ELR (cell line): ENCODE data around the gene STXBP6.
"Not testable (repeated sequence)": the region's sequence is repeated elsewhere in the genome, so short reads cannot be mapped to it uniquely, and the experiment has no call there.

Source experiments
- DNase-seq: peaks from one replicate; pipeline ENCODE4 v3.0.0-alpha.2; 2015; ENCODE audit warnings: low read depth

Gene STXBP6

DNA sequence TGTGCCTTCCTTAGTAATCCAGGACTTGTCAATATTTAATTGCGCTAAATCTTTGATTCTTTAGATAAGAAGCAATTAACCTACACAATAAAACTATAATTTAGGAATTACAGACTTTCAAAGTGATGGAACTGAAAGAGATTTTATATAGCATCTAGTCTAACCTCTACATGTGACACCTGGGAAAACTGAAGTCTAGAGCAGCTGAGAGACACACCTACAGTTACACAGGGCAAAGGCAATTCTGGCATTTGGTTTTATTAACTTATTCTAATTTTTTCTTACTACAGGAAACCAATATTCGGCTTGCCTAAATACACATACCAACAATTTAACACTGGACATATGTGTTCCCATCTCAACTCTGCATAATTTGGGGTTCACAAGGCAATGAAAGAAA, 196.5 kb downstream of the STXBP6 start:
- DNase-seq: no peak

DNA sequence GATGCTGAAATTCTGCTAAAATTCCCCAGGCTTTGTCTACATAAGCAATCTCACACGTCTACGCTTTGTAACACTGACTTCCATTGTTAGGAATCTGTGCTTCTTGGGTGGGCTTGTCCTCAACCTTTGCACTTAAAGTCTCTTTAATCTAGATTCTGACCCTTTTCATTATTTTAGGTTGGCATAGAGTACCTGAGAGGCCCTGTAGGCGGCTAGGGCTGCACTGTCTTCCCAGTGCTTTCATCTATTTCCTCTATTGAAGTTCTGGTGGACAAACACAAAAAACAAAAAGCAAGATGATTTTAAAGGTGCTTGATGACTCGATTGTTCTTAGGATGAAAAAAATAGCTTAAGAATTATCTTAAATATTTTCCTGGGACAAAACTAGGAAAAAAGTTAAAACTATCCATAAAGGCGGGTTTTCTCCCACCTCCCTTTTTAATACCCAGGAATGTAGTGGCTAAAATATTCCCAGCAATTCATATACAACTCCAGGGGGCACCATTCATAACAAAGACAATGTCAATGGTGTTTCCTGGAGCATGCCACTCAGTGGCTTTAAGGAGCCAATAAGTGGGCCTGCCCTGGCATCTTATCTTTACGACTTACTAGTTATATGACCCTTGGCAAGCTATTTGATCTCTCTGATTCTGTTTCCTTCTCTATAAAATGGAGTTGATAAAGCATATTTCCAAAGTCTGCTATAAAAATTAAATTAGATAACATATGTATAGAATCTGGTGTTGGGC, 197.5 kb downstream of the STXBP6 start:
- DNase-seq: no peak

DNA sequence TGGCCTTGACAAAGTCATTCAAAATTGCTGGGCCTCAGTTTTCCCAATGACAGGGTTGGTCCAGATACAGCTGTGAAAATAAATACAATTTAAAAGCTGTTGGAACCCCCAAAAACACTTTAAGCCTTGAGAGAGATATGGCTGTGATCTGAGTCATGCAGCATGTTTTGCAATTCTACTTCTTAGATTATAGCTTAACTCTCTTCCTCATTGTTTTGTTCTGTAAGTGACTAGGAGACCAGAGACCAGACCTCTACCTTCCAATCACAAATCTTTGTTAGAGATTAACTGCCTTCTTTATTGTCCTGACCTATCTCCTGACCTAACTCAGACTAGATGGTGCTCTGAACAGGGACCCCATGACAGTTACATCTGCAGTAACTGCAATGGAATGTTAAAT, 198.1 kb downstream of the STXBP6 start:
- no peak for DNase-seq

DNA sequence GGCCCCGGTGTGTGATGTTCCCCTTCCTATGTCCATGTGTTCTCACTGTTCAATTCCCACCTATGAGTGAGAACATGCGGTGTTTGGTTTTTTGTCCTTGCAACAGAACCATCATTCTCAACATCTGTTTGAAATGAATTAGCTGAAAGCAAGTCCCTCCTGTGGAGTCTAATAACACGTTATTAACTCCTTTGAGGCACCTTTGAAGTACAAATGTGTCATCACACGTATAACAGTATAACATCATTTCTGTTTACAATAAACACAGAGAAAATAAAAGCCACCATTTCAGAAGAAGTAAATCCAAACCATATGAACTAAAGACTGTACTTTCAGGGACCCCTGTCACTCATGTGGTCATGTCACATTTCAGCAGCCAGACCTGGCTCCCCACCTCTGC, 198.5 kb downstream of the STXBP6 start:
- no peak for DNase-seq

DNA sequence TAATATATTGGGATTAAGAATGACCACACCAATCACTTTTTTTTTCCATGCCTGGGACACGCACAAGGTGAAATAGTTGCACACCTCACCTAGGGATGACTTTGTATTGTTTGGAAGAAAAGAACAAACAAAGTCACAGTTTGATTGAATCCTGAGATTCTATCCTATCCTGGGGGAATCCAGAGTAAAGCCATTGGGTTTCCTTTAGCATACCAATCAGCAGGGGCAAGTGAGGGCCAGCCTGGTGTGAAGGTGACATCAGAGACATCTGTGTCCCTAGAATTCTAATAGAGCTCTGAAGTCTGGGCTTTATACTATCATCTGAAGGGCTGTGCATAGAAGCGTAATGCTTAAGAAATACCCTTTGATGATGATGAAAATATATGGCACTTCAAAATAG, 199.9 kb downstream of the STXBP6 start:
- no peak for DNase-seq

DNA sequence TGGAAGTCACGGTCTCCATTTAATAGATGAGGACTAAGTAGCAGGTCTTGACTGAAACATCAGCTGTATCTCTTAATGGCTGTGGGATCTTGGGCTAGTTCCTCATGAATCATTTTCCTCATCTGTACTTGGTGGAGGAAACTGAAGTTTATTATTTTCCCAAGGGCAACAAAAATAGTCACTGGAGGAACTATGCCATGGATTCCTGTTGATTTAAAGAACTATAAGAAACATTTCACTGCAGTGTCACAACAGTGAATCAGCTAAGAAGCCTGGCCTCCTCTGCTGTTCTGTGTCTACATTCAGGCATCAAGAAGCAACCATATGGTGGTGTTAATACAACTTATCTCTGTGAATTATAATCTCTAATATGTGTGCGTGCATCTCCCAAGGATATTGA, 200.5 kb downstream of the STXBP6 start:
- no peak for DNase-seq

DNA sequence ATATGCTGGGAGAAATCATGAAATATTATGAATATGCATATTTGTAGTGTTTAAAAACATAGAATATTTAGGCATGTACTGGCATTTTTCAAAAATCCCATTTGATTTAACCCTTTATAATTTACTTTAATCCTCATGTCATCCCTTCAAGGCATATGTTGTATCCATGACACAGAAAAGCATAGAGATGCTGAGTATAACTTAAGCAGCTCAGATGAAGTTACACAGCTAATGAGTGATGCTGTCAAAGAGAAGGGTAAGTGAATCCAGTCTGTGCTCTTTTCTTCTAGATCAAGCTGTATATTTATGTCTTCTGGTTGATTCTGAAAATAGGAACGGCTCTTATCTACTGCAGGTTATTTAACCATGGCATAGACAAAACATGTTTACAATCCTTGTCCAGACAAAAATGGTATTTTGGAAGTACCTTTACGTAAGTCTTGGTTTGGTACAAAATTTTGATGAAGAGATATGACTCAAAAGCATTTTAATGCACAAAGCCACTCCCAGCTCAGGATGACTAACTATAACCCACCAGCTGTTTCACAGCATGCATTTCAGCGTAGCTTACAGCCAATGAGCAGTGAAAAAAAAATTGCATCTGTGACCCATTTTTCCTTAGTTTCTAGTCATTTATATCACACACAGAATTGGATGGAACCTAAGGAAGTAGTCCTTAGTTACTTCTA, 201.7 kb downstream of the STXBP6 start:
- DNase-seq: peak; percentile 34

DNA sequence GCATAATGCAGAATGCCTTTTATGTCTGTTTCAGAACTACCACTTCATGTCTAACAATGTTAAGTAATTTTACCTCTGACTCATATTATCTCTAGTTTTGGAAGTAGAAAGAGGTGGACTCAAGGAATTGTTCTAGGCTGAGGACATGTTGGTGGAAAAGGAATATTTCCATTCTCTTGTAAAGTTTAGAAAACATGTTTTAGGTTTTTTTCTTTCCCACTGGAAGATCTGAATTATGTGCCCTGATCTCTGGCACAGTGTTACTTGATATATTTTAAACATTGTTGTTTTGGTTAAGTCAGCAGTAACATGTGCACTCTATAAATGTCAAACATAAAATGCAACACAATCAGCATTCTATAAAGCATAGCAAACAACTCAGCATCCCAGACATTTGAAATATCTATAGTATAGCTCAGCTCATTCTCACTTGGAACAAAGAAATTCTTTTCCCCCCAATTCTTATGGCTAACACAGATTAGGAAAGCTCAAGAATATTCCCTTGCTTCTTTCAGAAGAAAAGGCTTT, 202.3 kb downstream of the STXBP6 start:
- DNase-seq: no peak

DNA sequence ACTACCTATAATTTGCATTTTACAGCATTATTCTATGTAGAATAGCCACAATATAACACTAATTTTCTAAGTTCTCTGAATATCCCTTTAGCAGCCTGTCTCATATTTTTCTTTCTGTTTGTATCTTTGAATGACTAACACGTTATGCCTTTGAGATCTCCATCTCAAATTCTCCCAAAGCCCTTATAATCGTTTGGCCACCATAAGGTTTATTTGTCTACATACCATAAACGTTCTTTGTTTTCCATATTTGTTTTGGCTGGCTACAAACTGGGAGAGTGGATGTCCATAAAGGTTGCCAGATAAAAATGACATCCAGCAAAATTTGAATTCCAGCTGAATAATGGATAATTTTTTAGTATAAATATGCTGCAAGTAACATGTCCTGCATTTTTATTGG, 203.7 kb downstream of the STXBP6 start:
- no peak for DNase-seq

DNA sequence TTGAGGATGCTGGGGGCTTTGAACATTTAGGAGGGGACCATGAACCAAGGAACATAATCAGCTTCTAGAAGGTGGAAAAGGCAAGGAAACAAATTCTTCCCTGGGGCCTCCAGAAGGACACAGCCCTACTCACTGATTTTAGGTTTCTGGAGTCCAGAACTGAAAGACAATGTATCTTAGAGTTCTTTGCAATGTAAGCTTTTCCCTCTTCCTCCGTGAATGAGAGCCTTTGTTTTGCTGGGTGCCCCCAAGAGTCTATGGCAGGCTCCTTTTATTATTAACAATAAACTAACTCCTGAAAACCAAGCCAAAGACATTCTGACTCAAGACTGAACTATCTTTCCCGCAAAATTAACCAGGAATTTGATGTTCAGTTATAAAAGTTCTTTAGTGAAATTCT, 204.1 kb downstream of the STXBP6 start:
- DNase-seq: no peak

DNA sequence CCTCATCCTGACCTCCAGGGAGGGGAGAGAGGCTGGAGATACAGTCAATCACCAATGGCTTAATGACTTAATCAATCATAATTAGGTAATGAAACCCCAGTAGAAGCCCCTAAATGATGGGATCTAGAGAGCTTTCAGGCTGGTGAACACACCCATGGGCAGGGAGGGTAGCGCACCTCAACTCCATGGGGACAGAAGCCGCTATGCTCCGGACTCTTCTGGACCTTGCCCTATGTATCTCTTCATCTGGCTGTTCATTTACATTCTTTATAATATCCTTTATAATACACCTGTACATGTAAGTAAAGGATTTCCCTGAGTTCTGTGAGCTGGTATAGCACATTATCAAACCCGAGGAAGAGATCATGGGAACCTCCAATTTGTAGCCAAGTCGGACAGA, 205.9 kb downstream of the STXBP6 start:
- no peak for DNase-seq

DNA sequence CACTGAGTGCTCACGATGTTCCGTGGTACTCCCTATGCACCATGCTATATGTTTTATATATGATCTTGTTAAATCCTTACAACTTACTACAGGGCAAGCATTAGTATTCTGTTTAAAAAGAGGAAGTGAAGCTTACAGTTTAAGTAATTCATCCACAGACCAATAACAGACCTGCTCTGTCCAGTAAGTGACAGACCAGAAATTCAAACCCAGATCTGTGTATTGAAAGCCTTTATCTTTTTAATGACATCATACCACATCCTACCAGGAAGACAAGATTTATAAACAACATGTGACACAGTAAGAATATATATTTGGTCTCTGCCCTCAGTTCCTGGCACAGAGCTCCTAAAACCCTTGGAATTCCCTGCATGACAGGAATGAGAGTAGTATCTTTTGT, 206.5 kb downstream of the STXBP6 start:
- DNase-seq: no peak

DNA sequence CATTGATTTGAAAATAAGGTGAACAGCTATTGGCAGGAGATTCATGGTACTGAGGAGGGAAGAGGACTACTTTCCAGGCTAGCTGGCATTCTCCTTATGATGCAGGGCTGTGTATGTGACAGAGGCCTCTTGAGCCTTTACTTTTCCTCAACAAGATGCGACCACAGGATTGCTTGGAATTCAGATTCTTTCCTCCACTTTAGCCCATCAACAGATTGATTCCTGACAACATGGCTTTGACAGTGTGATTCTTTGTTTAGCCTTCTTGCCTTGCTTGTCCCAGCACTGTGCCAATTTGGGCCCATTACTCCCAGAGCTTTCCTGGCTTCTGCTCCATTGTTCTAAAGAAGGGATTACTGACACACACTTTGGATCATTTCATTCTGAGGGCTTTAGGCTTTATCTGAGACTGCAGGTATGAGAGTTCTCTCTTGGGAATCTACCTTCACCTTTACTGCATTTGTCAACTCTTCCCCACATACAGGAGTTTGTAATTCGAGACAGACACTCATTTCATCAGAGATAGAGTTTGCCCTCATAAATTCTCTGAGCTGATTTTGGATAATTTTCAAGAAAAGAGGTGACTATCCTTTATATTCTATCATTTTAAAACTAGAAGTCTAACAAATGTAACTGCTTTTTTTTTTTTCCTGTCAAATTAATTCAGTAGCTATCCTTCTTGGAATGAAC, 209.6 kb downstream of the STXBP6 start:
- DNase-seq: no peak

DNA sequence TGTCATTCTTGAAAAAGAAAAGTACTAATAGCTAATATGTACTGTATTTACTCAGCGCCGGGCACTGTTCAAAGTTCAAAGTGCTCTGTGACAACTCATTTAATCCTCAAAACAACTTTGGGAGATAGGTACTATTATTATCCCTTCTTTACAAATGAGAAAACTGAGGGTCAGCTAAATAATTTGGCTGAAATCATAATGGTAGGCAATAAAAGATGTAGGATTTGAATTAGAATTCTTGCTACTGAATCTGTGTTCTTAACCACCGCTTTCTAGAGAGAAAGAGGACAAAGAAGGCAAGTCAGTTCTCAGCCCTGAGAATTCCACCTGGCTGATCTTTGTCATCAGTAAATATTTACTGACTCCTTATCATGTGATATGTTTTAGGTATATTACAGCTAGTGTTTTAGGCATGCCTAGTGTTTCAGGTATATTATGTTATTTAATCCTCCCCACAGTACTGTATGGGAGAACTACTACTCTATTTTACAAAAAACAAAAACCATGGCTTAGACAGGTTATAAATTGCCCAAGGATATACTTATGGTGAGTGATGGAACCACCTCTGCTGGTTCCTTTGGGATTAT, 210.2 kb downstream of the STXBP6 start:
- DNase-seq: no peak

DNA sequence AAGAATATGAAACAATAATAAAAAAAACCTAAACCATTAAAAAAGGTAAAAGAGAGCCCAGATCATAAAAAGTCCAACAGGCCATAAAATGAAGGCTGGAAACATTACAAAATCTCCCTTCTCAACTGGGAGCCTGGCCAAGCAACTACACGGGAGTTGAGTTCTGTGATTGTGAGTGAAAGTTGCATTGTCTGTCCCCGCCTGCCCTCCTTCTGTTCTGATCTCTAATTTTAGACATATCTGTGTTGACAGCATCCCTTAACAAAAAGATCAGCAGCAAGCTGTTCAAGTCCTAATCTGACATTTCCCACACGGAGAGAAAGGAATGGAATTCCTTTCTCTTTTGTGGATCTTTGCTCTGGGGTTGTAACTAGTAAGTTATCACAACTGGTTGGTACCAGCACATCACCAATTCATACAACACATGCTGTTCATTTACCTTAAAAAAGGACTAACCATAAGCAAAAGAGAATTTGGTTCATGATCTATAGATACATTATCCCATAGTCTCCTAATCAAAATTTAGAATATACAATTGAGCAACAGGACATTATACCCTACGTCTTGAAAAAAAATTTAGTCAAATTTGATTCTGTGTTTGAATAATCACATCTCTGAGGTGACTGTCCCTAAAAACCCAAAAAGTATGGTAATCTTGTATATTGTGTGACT, 210.9 kb downstream of the STXBP6 start:
- no peak for DNase-seq

DNA sequence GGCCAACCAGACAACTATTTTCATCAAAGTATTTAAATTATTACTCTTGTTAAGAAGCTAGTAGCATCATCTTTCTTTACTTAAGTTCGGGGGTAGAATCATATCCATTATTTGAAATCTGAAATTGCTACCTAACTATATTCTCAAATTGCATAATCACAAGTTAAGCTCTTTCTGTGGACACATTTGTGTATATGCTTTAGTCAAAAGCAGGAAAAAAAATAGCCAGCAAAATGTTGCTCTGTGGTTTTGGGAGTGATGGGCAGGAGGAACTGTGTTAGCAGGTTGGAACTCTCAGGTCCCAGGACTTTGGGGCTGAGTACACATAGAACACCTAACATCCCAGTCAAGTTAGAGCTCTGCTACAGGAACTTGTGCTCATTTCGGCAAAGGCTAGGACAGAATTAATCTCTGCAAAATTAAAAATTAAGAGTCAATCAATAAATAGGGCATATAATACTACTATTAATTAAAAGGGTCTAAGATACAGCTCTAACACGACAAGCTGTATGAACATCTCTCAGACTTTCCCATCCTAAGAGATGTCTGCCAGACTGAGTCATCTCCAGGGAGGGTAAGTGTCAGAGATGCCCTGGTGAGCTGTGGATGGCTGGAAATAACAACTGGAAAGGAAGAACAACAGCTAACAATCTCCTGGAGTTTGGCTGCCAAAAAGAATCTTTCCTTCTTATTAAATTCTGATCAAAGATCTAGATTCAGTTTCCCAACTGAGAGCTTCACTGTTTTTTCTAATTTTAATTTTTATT, 212.5 kb downstream of the STXBP6 start:
- DNase-seq: peak; percentile 10

DNA sequence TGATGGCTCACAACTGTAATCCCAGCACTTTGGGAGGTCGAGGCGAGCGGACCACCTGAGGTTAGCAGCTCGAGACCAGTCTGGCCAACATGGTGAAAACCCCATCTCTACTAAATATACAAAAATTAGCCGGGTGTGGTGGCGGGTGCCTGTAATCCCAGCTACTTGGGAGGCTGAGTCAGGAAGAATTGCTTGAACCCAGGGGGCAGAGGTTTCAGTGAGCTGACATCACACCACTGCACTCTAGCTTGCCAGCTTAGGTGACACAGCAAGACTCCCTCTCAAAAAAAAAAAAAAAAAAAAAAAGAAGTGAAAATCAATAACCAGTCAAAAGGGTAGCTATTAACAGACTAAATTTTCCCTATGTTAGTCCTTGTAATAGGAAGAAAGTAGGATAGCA, 213.6 kb downstream of the STXBP6 start:
- DNase-seq: not testable (repeated sequence)

DNA sequence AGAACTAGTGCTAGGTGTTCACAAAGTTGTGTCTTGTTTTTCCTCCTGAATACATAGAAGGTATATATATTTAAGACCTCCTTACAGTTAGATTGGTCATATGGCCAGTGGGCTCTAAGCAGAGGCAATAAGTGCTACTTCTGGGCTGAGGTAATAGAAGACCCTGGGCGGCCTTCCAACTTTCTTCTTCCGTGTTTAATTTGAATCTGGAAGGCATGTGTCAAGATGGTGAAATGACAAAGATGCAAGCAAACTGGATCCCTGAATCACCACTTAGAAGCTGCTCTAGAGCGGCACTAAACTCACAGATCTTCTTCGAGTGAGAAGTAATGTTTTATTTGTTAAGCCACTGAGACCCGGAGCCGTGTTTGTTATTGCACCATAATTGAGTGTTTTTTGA, 215.0 kb downstream of the STXBP6 start:
- DNase-seq: no peak

DNA sequence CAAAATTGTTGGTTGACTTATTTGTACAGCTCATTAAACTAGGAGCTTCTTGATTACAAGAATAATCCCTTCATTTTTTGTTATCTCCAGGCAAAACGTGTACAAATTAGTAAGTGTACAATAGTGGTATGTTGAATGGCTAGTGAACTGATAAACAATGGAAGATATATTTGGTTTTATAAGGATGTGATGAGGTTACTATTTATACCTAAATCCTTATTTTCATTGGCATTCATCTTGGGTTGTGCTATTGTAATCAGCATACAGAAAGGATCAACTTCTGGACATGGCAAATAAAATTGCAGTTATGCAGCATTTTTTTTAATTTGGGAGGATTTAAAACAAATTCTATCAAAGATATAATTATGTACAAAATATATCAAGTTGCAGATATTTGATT, 216.6 kb downstream of the STXBP6 start:
- no peak for DNase-seq

DNA sequence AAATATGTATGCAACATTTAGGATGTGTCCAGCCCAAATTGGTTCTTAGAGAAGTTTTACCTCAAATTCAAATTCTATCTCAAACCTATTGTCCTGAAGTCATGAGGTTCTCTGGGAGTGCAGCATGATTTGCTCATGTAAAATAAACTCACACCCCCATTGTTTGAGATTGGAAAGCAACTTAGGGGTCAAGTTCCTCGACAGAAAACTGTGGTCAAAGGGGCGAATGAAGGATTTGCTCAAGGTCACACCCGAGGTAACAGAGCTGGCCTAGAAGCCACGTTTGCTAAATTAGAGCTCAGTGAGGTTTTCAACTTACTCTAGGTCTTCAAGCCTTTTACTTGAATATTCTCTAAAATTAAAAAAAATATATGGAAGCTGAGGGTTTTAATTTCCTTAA, 218.3 kb downstream of the STXBP6 start:
- no peak for DNase-seq

DNA sequence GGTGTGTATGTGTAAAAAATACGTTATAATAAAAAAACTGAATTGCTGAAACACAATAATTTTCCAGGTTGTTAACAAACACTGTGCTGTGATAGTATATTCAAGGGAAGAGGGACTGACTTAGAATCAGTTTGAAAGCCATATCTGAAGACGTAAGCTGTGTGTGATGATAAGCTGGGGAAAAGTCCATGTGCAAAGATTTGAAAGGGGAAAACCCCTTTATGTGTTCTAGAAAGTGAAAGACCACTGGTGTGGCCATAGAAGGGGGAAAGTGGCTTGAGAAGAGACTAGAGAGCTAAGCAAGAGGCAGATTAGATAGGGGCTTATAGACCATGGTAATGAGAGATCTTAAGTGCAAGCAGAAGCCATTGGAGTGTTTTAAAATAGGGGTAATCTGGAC, 220.1 kb downstream of the STXBP6 start:
- no peak for DNase-seq
